HEK293T (cell line): Measurements from ENCODE around the gene DGKD.

Source experiments
- CTCF ChIA-PET: fragments of 350-600 bp; formaldehyde crosslinking; extraction: SDS; loops from one replicate; lab custom pipeline; 2021; ENCODE audit warnings: antibody characterized with exemption, inconsistent platforms; lab: Yijun Ruan, JAX
- POLR2A ChIA-PET: fragments of 350-600 bp; formaldehyde crosslinking; extraction: SDS; loops from one replicate; lab custom pipeline; 2020; ENCODE audit warnings: antibody characterized with exemption, inconsistent platforms; lab: Yijun Ruan, JAX
- DNase-seq: peaks from one replicate; pipeline ENCODE4 v3.0.0; 2012; ENCODE audit warnings: mixed read lengths; ENCODE audit errors: extremely low spot score
- ARNT ChIP-seq: fragments of 450-650 bp; IDR thresholded peaks from 2 replicates; pipeline ENCODE4 v1.6.1; 2017; ENCODE audit warnings: mild to moderate bottlenecking
- BHLHE40 ChIP-seq: fragments of 450-650 bp; IDR thresholded peaks from 2 replicates; pipeline ENCODE4 v1.6.1; 2016; ENCODE audit warnings: mild to moderate bottlenecking, moderate library complexity, borderline replicate concordance
- CTBP1 ChIP-seq: fragments of 450-650 bp; IDR thresholded peaks from 2 replicates; pipeline ENCODE4 v1.6.1; 2016; ENCODE audit warnings: borderline replicate concordance
- ELF4 ChIP-seq: fragments of 450-650 bp; IDR thresholded peaks from 2 replicates; pipeline ENCODE4 v1.6.1; 2017; ENCODE audit warnings: antibody characterized with exemption
- FOXA1 ChIP-seq: fragments of 450-650 bp; IDR thresholded peaks from 2 replicates; pipeline ENCODE4 v1.6.1; 2016; ENCODE audit warnings: mild to moderate bottlenecking
- FOXK2 ChIP-seq: fragments of 450-650 bp; IDR thresholded peaks from 2 replicates; pipeline ENCODE4 v1.6.1; 2016; ENCODE audit warnings: mild to moderate bottlenecking
- FOXM1 ChIP-seq: fragments of 450-650 bp; IDR thresholded peaks from 2 replicates; pipeline ENCODE4 v1.6.1; 2017; ENCODE audit warnings: mild to moderate bottlenecking, borderline replicate concordance
- HDGF ChIP-seq: fragments of 450-650 bp; IDR thresholded peaks from 2 replicates; pipeline ENCODE4 v1.6.1; 2017; ENCODE audit warnings: antibody characterized with exemption, borderline replicate concordance
- L3MBTL2 ChIP-seq: fragments of 450-650 bp; conservative IDR thresholded peaks from 2 replicates; pipeline ENCODE4 v1.6.1; 2016; ENCODE audit warnings: mild to moderate bottlenecking
- LEF1 ChIP-seq: fragments of 450-650 bp; IDR thresholded peaks from 2 replicates; pipeline ENCODE4 v1.6.1; 2017; ENCODE audit warnings: mild to moderate bottlenecking, borderline replicate concordance
- NFRKB ChIP-seq: fragments of 450-650 bp; IDR thresholded peaks from 2 replicates; pipeline ENCODE4 v1.6.1; 2016; ENCODE audit warnings: mild to moderate bottlenecking, moderate library complexity
- SP1 ChIP-seq: fragments of 450-650 bp; IDR thresholded peaks from 2 replicates; pipeline ENCODE4 v1.6.1; 2017
- SUZ12 ChIP-seq: fragments of 450-650 bp; IDR thresholded peaks from 2 replicates; pipeline ENCODE4 v1.6.1; 2016; ENCODE audit warnings: mild to moderate bottlenecking
- TARDBP ChIP-seq: fragments of 450-650 bp; IDR thresholded peaks from 2 replicates; pipeline ENCODE4 v1.6.1; 2016
- ZNF384 ChIP-seq: fragments of 450-650 bp; IDR thresholded peaks from 2 replicates; pipeline ENCODE4 v1.6.1; 2016
- TF ChIP-seq, protein P1 (sequence below): fragments of 450-650 bp; IDR thresholded peaks from 2 replicates; pipeline ENCODE4 v1.6.1; 2016

Gene DGKD

DNA sequence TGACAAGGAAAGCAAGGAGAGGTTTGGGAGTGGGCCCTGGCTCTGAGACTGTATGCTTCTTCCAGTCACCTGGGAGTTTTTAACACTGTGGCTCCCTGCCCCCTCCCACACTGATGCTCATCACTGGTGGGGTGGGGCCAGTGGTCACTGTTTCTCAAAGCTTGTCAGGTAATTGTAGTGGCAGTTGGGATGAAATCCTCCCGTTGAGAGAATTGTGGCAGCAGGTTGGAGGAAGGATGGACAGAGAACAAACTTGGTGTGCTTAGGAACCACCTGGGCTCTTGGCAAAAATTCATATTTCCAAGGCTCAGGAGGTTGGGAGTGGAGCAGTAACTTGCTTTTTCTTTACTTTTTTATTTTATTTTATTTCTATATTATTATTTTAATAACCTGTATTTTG is 25.1 kb downstream of the DGKD start:
- no peak for DNase-seq
- CTCF ChIA-PET: no interaction called here
- POLR2A ChIA-PET: no interaction called here
- no peak for TF ChIP-seq HDGF
- no peak for TF ChIP-seq ZNF384
- no peak for TF ChIP-seq FOXM1
- TF ChIP-seq FOXA1: no peak

DNA sequence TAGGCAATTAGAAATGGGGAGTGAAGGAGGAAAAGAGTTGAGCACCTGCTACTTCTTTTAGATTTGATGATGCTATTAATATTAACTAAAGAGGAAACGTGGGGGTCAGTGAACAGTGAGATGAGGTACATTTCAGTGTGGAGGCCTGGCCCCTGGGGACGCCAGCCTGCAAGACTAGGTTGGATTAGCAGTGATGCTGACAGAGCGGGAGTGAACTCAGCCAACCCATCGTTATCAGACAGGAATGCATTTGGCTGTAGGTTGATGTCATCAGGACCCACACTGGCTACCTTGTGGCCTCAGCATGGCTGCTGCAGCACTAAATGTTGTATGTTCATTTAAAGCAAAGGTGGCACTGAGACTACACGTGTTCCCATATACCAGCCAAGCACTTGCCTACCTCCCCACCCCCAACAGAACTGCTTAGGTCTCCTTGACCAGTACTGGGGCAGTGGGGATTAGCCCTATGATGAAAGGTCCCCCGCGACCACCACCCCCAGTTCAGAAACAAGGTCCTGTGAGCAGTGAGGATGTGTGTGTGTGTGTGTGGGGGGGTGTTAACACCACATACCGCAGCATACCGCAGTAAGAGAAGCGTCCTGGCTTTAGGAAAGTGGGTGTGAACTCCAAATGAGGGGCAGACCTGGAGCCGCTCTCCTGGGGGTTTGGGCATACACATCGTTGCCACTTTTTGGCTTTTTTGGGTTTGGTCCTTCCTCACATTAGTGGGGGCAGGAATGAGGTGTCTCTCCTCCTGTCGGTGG is 26.0 kb downstream of the DGKD start:
- no peak for DNase-seq
- CTCF ChIA-PET: no interaction called here
- TF ChIP-seq SP1 (no peak), CTBP1 (no peak), TARDBP (no peak), LEF1 (no peak), SUZ12 (no peak), ELF4 (no peak), BHLHE40 (no peak)
- TF ChIP-seq, protein P1, sequence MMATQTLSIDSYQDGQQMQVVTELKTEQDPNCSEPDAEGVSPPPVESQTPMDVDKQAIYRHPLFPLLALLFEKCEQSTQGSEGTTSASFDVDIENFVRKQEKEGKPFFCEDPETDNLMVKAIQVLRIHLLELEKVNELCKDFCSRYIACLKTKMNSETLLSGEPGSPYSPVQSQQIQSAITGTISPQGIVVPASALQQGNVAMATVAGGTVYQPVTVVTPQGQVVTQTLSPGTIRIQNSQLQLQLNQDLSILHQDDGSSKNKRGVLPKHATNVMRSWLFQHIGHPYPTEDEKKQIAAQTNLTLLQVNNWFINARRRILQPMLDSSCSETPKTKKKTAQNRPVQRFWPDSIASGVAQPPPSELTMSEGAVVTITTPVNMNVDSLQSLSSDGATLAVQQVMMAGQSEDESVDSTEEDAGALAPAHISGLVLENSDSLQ: no peak

DNA sequence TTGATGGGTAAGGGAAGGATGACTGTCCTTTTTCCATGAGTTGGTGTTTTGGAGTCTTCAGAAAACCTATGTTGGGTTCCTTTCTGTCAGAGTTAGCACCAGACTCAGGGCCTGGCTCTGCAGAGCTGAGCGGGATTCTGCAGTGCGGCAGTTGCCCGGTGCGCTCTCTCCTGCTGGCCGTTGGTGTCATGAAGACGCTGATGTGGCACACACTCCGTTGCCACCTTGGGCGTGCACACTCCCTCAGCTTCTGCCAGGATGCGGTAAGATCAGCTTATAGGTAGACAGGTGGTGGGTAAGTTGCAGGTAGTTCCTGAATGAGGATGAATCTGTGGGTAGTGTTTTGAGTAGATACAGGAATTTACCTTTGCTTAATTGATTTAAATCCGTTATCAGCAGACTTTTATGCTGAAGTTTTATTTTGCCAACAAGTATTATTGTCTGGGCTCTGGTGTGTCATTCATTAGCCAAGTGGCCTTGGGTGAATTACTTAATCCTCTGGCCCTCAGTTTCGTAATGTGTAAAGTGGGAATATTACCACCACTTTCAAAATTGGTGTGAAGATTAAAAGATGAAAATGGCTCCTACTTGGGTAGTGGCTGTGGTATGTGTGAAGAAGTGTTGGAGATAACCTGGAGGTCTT is 26.8 kb downstream of the DGKD start:
- POLR2A ChIA-PET: no interaction called here
- DNase-seq: no peak
- CTCF ChIA-PET: no interaction called here
- no peak for TF ChIP-seq L3MBTL2
- TF ChIP-seq, protein P1: no peak
- no peak for TF ChIP-seq CTBP1
- no peak for TF ChIP-seq SP1
- TF ChIP-seq ZNF384: no peak
- TF ChIP-seq ARNT: no peak
- no peak for TF ChIP-seq FOXA1
- no peak for TF ChIP-seq TARDBP
- TF ChIP-seq NFRKB: no peak
- TF ChIP-seq BHLHE40: no peak
- no peak for TF ChIP-seq LEF1

More for the DNA sequence above, 26.0 kb downstream of the DGKD start:
- POLR2A ChIA-PET: no interaction called here

DNA sequence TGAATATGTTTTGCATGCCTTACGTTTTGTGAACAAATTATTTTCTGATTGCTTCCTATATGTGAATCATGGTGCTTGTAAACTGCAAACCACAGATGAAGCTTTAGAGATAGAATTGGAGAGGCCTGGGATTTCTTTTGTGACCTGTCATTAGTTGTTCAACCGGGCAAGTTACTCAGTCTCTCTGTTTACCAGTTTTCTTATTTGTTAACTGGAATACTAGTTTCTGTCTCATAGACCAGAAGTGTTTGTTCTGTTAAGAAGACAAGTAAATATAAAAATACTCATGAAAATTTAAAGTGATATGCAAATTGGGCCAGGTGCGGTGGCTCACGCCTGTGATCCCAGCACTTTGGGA is 27.3 kb downstream of the DGKD start:
- TF ChIP-seq ELF4: no peak
- TF ChIP-seq LEF1: no peak
- POLR2A ChIA-PET: no interaction called here
- no peak for DNase-seq
- CTCF ChIA-PET: no interaction called here

DNA sequence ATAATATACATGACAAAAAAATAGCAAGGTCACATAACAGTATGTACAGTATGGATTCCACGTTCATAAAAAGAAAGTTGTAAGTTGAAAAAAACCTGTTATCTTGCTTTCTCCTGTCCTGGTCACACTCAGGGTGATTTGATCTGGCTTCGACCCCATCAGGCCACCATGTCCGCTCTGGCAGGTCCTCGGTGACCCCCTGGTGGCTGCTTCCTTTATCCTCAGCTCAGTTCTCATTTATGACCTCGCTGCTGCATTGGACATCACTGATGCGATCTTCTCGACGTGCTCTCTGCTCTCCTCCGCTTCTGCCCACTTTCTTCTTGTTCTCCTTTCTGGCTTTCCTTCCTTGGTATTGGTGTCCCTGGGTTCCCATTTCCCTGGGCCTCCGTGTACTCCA is 29.7 kb downstream of the DGKD start:
- DNase-seq: peak; percentile 26
- POLR2A ChIA-PET: no interaction called here
- TF ChIP-seq SUZ12 (no peak), NFRKB (no peak), TARDBP (no peak), BHLHE40 (no peak), FOXM1 (no peak), FOXA1 (no peak), ZNF384 (no peak)
- CTCF ChIA-PET: interaction anchor here (0.6 to 0.9 kb wide), 2 partner anchors 14 to 15 kb away, joined by 3 read pairs; no protein-coding TSS in a partner anchor

DNA sequence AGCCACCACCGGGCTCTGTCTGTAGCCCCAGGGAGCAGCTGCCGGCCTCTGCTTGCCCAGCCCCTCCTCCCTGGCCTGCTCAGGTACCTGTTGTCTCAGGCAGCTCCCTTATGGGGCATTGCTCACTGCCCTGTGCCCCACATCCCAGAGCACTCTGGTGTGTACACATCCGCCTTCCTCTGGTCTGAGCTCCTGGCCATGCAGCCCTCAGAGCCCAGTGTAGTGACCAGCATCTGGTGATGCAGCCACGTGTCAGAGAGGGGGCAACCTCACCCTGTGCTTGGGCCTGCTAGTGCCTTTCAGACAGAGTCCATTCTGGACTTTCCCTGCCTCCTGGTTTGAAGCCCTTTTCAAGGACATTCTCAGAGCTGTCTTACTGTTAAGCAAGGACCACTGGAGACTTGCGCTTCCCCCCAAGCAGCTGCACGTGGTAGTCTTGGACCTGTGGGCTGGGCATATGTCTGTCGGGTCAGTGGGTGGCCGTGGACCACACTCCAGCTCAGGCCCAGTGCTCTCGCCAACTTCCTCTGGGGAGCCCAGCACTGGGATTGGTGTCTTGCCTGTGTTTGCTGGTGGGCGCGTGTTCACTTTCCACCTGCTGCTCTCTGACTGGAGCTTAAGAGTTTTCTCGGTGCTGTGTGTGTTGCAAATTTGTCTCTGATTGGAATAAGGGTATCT is 30.7 kb downstream of the DGKD start:
- CTCF ChIA-PET: no interaction called here
- DNase-seq: no peak
- no peak for TF ChIP-seq HDGF
- no peak for TF ChIP-seq CTBP1
- TF ChIP-seq NFRKB: no peak
- TF ChIP-seq L3MBTL2: no peak
- no peak for TF ChIP-seq SP1
- no peak for TF ChIP-seq FOXK2
- no peak for TF ChIP-seq ELF4
- TF ChIP-seq ARNT: no peak
- no peak for TF ChIP-seq FOXM1
- no peak for TF ChIP-seq TARDBP
- TF ChIP-seq, protein P1: no peak
- TF ChIP-seq BHLHE40: no peak
- no peak for TF ChIP-seq ZNF384
- TF ChIP-seq FOXA1: no peak
- no peak for TF ChIP-seq LEF1
- POLR2A ChIA-PET: no interaction called here
